Measurements from ENCODE around the gene RAMACL. TPM values are rescaled to one million over a fixed set of nuclear protein-coding genes. Genes with fewer than 3 reads are reported as not detected.

RAMACL gene
- total and polyA plus RNA-seq, 4 donors, result 0.30 to 17.6 (median 4.3) TPM

DNA sequence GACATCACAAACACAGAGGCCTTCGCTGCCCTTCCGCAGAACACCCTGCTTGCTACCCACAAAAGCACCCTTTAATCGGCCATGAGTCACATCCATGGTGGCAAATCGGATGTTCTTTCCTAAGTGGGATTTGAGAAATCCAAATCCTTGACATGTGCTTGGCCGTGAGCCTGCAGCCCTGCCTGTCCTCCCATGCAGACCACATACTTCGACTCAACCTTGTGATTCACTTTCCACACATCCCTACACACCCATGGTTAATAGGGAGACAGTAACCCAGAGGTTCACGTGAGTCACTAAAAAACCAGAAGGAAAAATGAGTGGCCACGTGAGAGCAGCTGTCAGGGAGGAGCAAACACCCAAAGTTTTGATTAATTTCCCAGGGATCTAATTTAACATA lies 19.4 kb downstream of the RAMACL start:
- no peak overlapping the region for H3K4me3 ChIP-seq
- H3K36me3 ChIP-seq (ENCODE audit: control insufficient read depth in 4 of 4, insufficient read depth in 4 of 4, low read length in 4 of 4), result peaks cover 0 to 14% (median 0%) of the 10 kb centered on the region in 4 donors
- H3K27ac ChIP-seq (ENCODE audit: low read depth in 1 of 2, low read length in 1 of 2), result peak overlapping the region in 1 of 2 donors; percentile 47
- no peak overlapping the region for H3K9ac ChIP-seq (ENCODE audit: insufficient read depth in 1 of 2, low read length in 2 of 2)
- WGBS, 2 donors, result 80 to 82% methylated on average over 8 of the region's 8 CpGs
- H3K27me3 ChIP-seq (ENCODE audit: control insufficient read depth in 3 of 3, insufficient read depth in 3 of 3, low read length in 2 of 3), result no peaks in the 10 kb centered on the region
- peaks cover 0 to 3% (median 0%) of the 10 kb centered on the region in 4 donors for H3K9me3 ChIP-seq (ENCODE audit: control insufficient read depth in 4 of 4, insufficient read depth in 3 of 4, low read length in 3 of 4)
- H3K4me1 ChIP-seq (ENCODE audit: control insufficient read depth in 5 of 5, insufficient read depth in 5 of 5, low read length in 5 of 5), result peaks cover 0 to 17% (median 3%) of the 10 kb centered on the region in 5 donors
- TF ChIP-seq CTCF (IDR thresholded peaks at IDR 0.05; ENCODE audit: control extremely low read depth, extremely low read depth), result no peak
- ATAC-seq (ENCODE audit: insufficient read depth, low FRiP score), result peak; percentile 31
- no peak for DNase-seq

- DNase-seq, result no peak
- Histone ChIP-seq H3K9me3 (ENCODE audit: control insufficient read depth in 4 of 4, insufficient read depth in 3 of 4, low read length in 3 of 4) (peaks cover 0 to 3% (median 0%) of the 10 kb centered on the region in 4 donors), H3K36me3 (ENCODE audit: control insufficient read depth in 4 of 4, insufficient read depth in 4 of 4, low read length in 4 of 4) (peaks cover 0 to 17% (median 0%) of the 10 kb centered on the region in 4 donors), H3K4me1 (ENCODE audit: control insufficient read depth in 5 of 5, insufficient read depth in 5 of 5, low read length in 5 of 5) (peaks cover 0 to 18% (median 3%) of the 10 kb centered on the region in 5 donors), H3K27ac (ENCODE audit: low read depth in 1 of 2, low read length in 1 of 2) (peak overlapping the region in 1 of 2 donors; percentile 47), H3K4me3 (no peak overlapping the region), H3K9ac (ENCODE audit: insufficient read depth in 1 of 2, low read length in 2 of 2) (no peak overlapping the region), H3K27me3 (ENCODE audit: control insufficient read depth in 3 of 3, insufficient read depth in 3 of 3, low read length in 2 of 3) (no peaks in the 10 kb centered on the region)
- no peak for ATAC-seq (ENCODE audit: insufficient read depth, low FRiP score)
- 95 to 98% methylated on average over 12 of the region's 12 CpGs for WGBS, 2 donors
- TF ChIP-seq CTCF (IDR thresholded peaks at IDR 0.05; ENCODE audit: control extremely low read depth, extremely low read depth), result no peak
These were observed 20.2 kb downstream of the RAMACL start for GRCh38 chr6:166566026-166567011.

- no peak for TF ChIP-seq CTCF (IDR thresholded peaks at IDR 0.05; ENCODE audit: control extremely low read depth, extremely low read depth)
- WGBS, 2 donors, result 89% methylated on average over 24 of the region's 24 CpGs
- Histone ChIP-seq H3K4me3 (no peak overlapping the region), H3K36me3 (ENCODE audit: control insufficient read depth in 4 of 4, insufficient read depth in 4 of 4, low read length in 4 of 4) (peaks cover 0 to 18% (median 0%) of the 10 kb centered on the region in 4 donors), H3K9ac (ENCODE audit: insufficient read depth in 1 of 2, low read length in 2 of 2) (no peak overlapping the region), H3K4me1 (ENCODE audit: control insufficient read depth in 5 of 5, insufficient read depth in 5 of 5, low read length in 5 of 5) (peaks cover 0 to 21% (median 0%) of the 10 kb centered on the region in 5 donors), H3K27ac (ENCODE audit: low read depth in 1 of 2, low read length in 1 of 2) (no peak overlapping the region), H3K27me3 (ENCODE audit: control insufficient read depth in 3 of 3, insufficient read depth in 3 of 3, low read length in 2 of 3) (no peaks in the 10 kb centered on the region), H3K9me3 (ENCODE audit: control insufficient read depth in 4 of 4, insufficient read depth in 3 of 4, low read length in 3 of 4) (peaks cover 0 to 3% (median 0%) of the 10 kb centered on the region in 4 donors)
- ATAC-seq (ENCODE audit: insufficient read depth, low FRiP score) (no peak), DNase-seq (no peak)
These were observed 21.2 kb downstream of the RAMACL start for GRCh38 chr6:166565084-166565967.
